ENCODE data around the gene FBXO40. TPM values are rescaled to one million over a fixed set of nuclear protein-coding genes. Genes with fewer than 3 reads are reported as not detected.
A peak's percentile ranks its signal among the peaks of the same experiment; 100 is the strongest.

FBXO40 gene
- not detected for total RNA-seq

GRCh38 chr3:121592856-121593702 is at the start of gene FBXO40:
Gene FBXO40 (plus strand): TSS chr3:121593379. CDS start chr3:121620576, 27,197 bp downstream.
- Histone ChIP-seq H3K36me3 (no peaks in the 10 kb centered on the region), H3K9me3 (no peaks in the 10 kb centered on the region), H3K4me3 (no peak within 1 kb of the TSS), H3K27me3 (no peaks in the 10 kb centered on the region), H3K27ac (no peak within 1 kb of the TSS), H3K4me1 (no peaks in the 10 kb centered on the region)
- intact Hi-C loops (cut with DNase I): no loop called here
- no peak for DNase-seq (ENCODE audit: extremely low spot score in 2 of 2)
- TF ChIP-seq, protein P1, sequence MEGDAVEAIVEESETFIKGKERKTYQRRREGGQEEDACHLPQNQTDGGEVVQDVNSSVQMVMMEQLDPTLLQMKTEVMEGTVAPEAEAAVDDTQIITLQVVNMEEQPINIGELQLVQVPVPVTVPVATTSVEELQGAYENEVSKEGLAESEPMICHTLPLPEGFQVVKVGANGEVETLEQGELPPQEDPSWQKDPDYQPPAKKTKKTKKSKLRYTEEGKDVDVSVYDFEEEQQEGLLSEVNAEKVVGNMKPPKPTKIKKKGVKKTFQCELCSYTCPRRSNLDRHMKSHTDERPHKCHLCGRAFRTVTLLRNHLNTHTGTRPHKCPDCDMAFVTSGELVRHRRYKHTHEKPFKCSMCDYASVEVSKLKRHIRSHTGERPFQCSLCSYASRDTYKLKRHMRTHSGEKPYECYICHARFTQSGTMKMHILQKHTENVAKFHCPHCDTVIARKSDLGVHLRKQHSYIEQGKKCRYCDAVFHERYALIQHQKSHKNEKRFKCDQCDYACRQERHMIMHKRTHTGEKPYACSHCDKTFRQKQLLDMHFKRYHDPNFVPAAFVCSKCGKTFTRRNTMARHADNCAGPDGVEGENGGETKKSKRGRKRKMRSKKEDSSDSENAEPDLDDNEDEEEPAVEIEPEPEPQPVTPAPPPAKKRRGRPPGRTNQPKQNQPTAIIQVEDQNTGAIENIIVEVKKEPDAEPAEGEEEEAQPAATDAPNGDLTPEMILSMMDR (IDR thresholded peaks at IDR 0.05): no peak
- TF ChIP-seq POLR2A (IDR thresholded peaks at IDR 0.05) (no peak), POLR2AphosphoS5 (IDR thresholded peaks at IDR 0.05; ENCODE audit: insufficient read depth in 1 of 2, low read depth in 1 of 2) (no peak)

GRCh38 chr3:121545049-121545573 is 48.1 kb upstream of the FBXO40 start:
- intact Hi-C loops (cut with DNase I): no loop called here
- Histone ChIP-seq H3K36me3 (no peaks in the 10 kb centered on the region), H3K4me3 (peak overlapping the region; percentile 50 to 51), H3K27me3 (no peaks in the 10 kb centered on the region), H3K4me1 (peaks cover 12% of the 10 kb centered on the region), H3K27ac (no peak overlapping the region), H3K9me3 (no peaks in the 10 kb centered on the region)
- DNase-seq (ENCODE audit: extremely low spot score in 2 of 2): no peak
- TF ChIP-seq, protein P1 (IDR thresholded peaks at IDR 0.05): no peak
- TF ChIP-seq POLR2A (IDR thresholded peaks at IDR 0.05) (no peak), POLR2AphosphoS5 (IDR thresholded peaks at IDR 0.05; ENCODE audit: insufficient read depth in 1 of 2, low read depth in 1 of 2) (no peak)

- peak within 1 kb of the TSS; percentile 50 to 51 for H3K4me3 ChIP-seq
- TF ChIP-seq, protein P1 (IDR thresholded peaks at IDR 0.05): peak in 1 of 3 experiments; percentile 32
- TF ChIP-seq POLR2AphosphoS5 (IDR thresholded peaks at IDR 0.05; ENCODE audit: insufficient read depth in 1 of 2, low read depth in 1 of 2): peak; percentile 35 to 94
- TF ChIP-seq POLR2A (IDR thresholded peaks at IDR 0.05): no peak
- no peaks in the 10 kb centered on the region for H3K27me3 ChIP-seq
- peaks cover 12% of the 10 kb centered on the region for H3K4me1 ChIP-seq
- no peaks in the 10 kb centered on the region for H3K36me3 ChIP-seq
- H3K9me3 ChIP-seq: no peaks in the 10 kb centered on the region
- peak within 1 kb of the TSS; percentile 51 for H3K27ac ChIP-seq
- intact Hi-C loops (cut with DNase I): no loop called here
- DNase-seq (ENCODE audit: extremely low spot score in 2 of 2): peak in 1 of 2 donors; percentile 91
These were observed 47.4 kb upstream of the FBXO40 start, which contains the start of gene POLQ for GRCh38 chr3:121545574-121546455. Gene POLQ (minus strand): TSS chr3:121545988. CDS start chr3:121545877, 111 bp downstream.

- Histone ChIP-seq H3K36me3 (no peaks in the 10 kb centered on the region), H3K9me3 (no peaks in the 10 kb centered on the region), H3K27me3 (no peaks in the 10 kb centered on the region), H3K4me1 (peaks cover 7% of the 10 kb centered on the region), H3K27ac (no peak overlapping the region), H3K4me3 (peak overlapping the region in 1 of 2 donors; percentile 20)
- intact Hi-C loops (cut with DNase I): no loop called here
- TF ChIP-seq POLR2AphosphoS5 (IDR thresholded peaks at IDR 0.05; ENCODE audit: insufficient read depth in 1 of 2, low read depth in 1 of 2) (no peak), POLR2A (IDR thresholded peaks at IDR 0.05) (no peak)
- TF ChIP-seq, protein P1 (IDR thresholded peaks at IDR 0.05): no peak
- DNase-seq (ENCODE audit: extremely low spot score in 2 of 2): no peak
These were observed 40.8 kb upstream of the FBXO40 start for GRCh38 chr3:121552379-121552778.

Data from vagina (tissue), 2 donors.